ENCODE measurements around the gene MCUB.

MCUB gene

DNA sequence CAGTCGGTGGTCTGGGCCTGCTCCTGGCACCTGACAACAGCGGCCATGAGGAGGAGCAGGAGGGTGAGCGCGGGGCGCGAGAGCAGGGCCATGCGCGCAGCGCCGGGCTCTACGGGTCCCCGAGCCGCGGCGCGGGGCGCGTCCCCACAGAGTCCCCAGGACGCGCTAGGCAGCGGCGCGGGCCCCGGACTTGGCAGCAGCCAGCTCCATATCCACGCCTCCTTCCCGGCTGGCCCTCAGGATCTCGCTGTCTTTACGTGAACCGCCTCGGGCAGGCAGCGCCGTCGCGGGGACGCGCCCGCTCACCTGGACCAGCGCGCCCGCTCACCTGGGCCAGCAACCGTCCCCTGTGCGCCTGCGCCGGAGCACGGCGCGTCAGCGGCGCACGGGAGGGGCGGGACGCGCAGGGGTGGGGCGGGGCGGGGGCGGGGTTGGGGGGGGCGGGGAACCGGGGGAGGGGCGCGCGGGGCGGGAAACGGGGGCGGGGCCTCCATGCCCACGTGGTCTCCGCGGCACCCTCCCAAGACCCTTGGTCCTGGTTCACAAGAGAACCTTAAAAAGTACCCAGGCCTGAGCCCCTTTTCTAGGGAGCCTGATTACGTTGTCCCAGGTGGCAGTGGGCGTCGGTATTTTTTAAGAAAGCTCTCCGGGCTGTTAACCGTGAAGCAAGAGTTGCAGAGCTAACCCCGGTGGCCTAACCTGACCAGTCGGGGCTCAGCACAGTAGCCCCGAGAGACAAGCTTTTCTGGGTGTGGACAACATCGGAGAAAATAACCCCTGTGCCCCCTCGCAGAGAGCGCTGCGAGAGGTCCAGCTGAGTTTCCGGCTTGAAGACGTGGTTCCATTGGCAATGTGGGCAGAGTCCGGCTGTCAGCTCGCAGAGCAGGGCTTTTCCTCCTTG lies 169.9 kb downstream of the MCUB start, which contains the start of gene PLA2G12A:
Gene PLA2G12A (minus strand): TSS at position 353 of the 901 bp plus-strand sequence. CDS start 261 bp downstream, at position 92.
- DNase-seq: peak; percentile 97

DNA sequence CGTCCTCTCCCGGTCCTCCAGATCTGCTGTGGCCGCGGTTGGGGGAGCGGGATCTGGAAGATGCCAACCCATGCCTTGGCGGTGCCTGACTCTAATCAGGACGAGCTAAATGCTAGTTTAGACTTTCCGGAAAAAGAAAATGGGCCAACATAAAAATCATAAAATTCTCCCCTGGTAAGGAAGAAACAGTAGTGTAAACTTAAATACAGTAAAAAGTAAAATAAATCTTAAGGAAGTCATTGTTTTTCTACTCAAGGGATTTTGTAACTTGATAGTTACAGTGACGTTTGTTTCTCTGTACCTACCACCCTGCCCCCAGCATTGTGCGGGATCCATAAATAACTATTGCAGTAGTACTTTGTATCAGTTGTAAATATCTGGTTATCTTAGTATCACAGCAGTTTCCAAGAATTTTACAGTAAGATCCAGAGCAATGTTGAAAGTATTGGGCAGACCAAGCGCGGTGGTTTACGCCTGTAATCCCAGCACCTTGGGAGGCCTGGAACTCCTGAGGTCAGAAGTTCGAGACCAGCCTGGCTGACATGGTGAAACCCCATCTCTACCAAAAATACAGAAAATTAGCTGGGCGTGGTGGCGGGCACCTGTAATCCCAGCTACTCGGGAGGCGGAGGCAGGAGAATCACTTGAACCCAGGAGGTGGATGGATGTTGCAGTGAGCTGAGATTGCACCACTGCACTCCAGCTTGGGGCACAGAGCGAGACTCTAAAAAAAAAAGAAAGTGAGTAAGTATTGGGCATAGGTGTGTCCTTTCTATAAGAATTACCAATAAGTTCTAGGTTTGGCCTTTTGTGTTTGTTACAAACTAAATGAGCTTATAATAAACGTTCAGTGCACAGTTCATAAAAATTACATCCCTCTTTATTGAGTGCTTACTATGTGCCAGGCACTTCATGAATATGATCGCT lies 170.8 kb downstream of the MCUB start:
- no peak for DNase-seq

DNA sequence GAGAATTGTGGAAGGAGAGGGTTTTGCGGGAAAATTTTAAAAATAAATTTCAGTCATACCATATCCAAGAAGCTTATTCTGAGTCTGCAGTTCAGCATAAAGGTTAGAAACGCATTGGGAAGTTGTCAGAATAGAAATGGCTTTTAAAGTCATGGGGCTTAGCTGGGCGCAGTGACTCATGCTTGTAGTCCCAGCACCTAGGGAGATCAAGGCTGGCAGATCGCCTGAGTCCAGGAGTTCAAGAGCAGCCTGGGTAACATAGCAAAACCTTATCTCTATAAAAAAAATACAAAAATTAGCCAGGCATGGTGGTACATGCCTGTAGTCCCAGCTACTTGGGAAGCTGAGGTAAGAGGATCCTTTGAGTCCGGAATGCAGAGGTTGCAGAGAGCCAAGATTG lies 173.7 kb downstream of the MCUB start:
- no peak for DNase-seq

DNA sequence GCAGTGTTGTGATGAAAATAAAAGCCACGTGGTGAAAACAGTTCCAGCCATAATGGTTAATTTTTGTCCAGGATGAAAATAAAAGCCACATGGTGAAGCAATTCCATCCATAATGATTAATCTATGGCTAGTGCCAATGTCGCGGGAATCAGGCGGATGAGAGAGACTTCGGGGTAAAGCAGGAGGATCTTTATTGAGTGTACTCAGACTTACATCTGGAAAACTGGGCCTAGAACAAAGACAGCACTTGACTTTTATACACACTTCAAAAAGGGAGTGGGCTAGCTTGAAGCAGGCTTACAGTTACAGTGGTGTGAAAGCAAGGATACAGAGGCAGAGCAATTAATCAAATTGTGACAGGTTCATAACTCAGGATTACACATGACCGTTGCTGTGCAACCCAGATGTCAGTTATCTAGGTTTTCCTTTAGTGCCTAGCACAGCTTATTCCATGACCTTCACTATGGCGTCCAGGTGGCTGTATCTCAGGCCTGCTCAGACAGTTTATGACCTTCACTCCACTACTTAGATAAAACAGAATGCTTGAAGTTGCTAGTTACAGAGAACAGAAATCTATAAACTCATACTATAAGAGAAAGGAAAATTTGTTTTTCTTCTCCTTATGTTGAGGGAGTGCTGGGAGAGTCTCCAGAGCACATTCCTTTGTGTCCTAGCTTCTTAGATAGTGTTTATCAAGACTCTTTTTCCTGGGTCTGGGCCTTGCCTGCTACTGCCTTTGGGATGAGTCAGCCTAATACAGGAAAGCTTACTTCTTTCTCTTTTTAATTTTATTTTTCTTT lies 175.7 kb downstream of the MCUB start:
- no peak for DNase-seq
